NCI-H1105 treated with DMSO at 0.1 percent for 48 hours (cell line): ENCODE results near the gene ALOX12.

Experiments used
- DNase-seq: peaks from one replicate; lab custom pipeline; 2025; lab: John Stamatoyannopoulos, UW

ALOX12 gene

GRCh38 chr17:7002288-7003047 lies 6.6 kb downstream of the ALOX12 start:
- DNase-seq = no peak

GRCh38 chr17:7003745-7004144 lies 7.9 kb downstream of the ALOX12 start:
- DNase-seq = no peak

- peak; percentile 84 for DNase-seq
Measured at GRCh38 chr17:7004398-7005253, 8.8 kb downstream of the ALOX12 start.

GRCh38 chr17:7005716-7006115 lies 9.9 kb downstream of the ALOX12 start:
- DNase-seq = no peak

GRCh38 chr17:7007143-7007542 lies 11.3 kb downstream of the ALOX12 start:
- DNase-seq = no peak

- no peak for DNase-seq
Measured at GRCh38 chr17:7010523-7010922, 14.7 kb downstream of the ALOX12 start.

- DNase-seq = no peak
Measured at GRCh38 chr17:7011415-7011814, 15.6 kb downstream of the ALOX12 start.

GRCh38 chr17:7011942-7012254 lies 16.0 kb downstream of the ALOX12 start:
- DNase-seq = no peak

GRCh38 chr17:7014261-7014994 lies 18.6 kb downstream of the ALOX12 start:
- DNase-seq = peak; percentile 95

- DNase-seq = no peak
Measured at GRCh38 chr17:7014995-7015958, 19.4 kb downstream of the ALOX12 start.

GRCh38 chr17:7016418-7016817 lies 20.6 kb downstream of the ALOX12 start:
- DNase-seq = no peak

- no peak for DNase-seq
Measured at GRCh38 chr17:7016886-7017826, 21.3 kb downstream of the ALOX12 start.

- no peak for DNase-seq
Measured at GRCh38 chr17:7017827-7018200, 22.0 kb downstream of the ALOX12 start.

- no peak for DNase-seq
Measured at GRCh38 chr17:7018331-7018964, 22.6 kb downstream of the ALOX12 start.

- no peak for DNase-seq
Measured at GRCh38 chr17:7019367-7019766, 23.5 kb downstream of the ALOX12 start.

GRCh38 chr17:7019839-7020519 lies 24.1 kb downstream of the ALOX12 start:
- peak; percentile 62 for DNase-seq

- no peak for DNase-seq
Measured at GRCh38 chr17:7020894-7021664, 25.2 kb downstream of the ALOX12 start.

- peak; percentile 62 for DNase-seq
Measured at GRCh38 chr17:7021993-7022778, 26.3 kb downstream of the ALOX12 start.
